Nephron (organoid): ENCODE data around the gene GUCA1A.

Experiments used
- H3K27ac Mint-ChIP-seq, 3 experiments: 2 replicates each; pipeline ENCODE4 v1.8.0; 2020; ENCODE audit warnings: mixed read lengths in 3 of 3, mild to moderate bottlenecking in 2 of 3, moderate library complexity in 1 of 3
- H3K27me3 Mint-ChIP-seq: 2 replicates; pipeline ENCODE4 v1.8.0; 2021; ENCODE audit warnings: low read depth, mild to moderate bottlenecking, moderate library complexity, mixed read lengths
- H3K36me3 Mint-ChIP-seq: 2 replicates; pipeline ENCODE4 v1.8.0; 2020; ENCODE audit warnings: low read depth, mixed read lengths
- H3K4me1 Mint-ChIP-seq: 2 replicates; pipeline ENCODE4 v1.8.0; 2020; ENCODE audit warnings: mixed read lengths
- H3K4me3 Mint-ChIP-seq, 3 experiments: 2 replicates each; pipeline ENCODE4 v1.8.0; 2020; ENCODE audit warnings: mild to moderate bottlenecking in 3 of 3, mixed read lengths in 3 of 3, moderate library complexity in 2 of 3
- H3K9me3 Mint-ChIP-seq: 2 replicates; pipeline ENCODE4 v1.8.0; 2020; ENCODE audit warnings: mixed read lengths
- CTCF ChIP-seq, 3 experiments: fragments of 200-600 bp; sonication (generic); IDR thresholded peaks; one replicate each; pipeline ENCODE4 v1.5.0; 2021; ENCODE audit warnings: antibody characterized with exemption in 3 of 3; ENCODE audit not compliant: unreplicated experiment in 3 of 3

The GUCA1A gene

GRCh38 chr6:42226645-42227143 is 53.5 kb downstream of the GUCA1A start:
- H3K27me3 Mint-ChIP-seq, result peaks cover 4% of the 10 kb centered on the region
- H3K27ac Mint-ChIP-seq, result peak overlapping the region; percentile 7 to 92 (median 13)
- peaks cover 21% of the 10 kb centered on the region for H3K36me3 Mint-ChIP-seq
- H3K4me3 Mint-ChIP-seq, result no peak overlapping the region
- peaks cover 5% of the 10 kb centered on the region for H3K4me1 Mint-ChIP-seq
- no peaks in the 10 kb centered on the region for H3K9me3 Mint-ChIP-seq
- no peak for TF ChIP-seq CTCF (IDR thresholded peaks at IDR 0.05; ENCODE audit: unreplicated experiment in 3 of 3)

GRCh38 chr6:42227173-42227850 is 54.1 kb downstream of the GUCA1A start:
- peak overlapping the region; percentile 13 to 92 (median 80) for H3K27ac Mint-ChIP-seq
- no peak for TF ChIP-seq CTCF (IDR thresholded peaks at IDR 0.05; ENCODE audit: unreplicated experiment in 3 of 3)
- no peaks in the 10 kb centered on the region for H3K9me3 Mint-ChIP-seq
- peaks cover 27% of the 10 kb centered on the region for H3K36me3 Mint-ChIP-seq
- peaks cover 5% of the 10 kb centered on the region for H3K4me1 Mint-ChIP-seq
- no peak overlapping the region for H3K4me3 Mint-ChIP-seq
- peaks cover 4% of the 10 kb centered on the region for H3K27me3 Mint-ChIP-seq

- TF ChIP-seq CTCF (IDR thresholded peaks at IDR 0.05; ENCODE audit: unreplicated experiment in 3 of 3), result no peak
- Mint-ChIP-seq H3K4me3 (no peak overlapping the region), H3K9me3 (no peaks in the 10 kb centered on the region), H3K36me3 (peaks cover 33% of the 10 kb centered on the region), H3K27ac (no peak overlapping the region), H3K4me1 (peaks cover 5% of the 10 kb centered on the region), H3K27me3 (peaks cover 4% of the 10 kb centered on the region)
Measured at GRCh38 chr6:42228305-42228704, 55.1 kb downstream of the GUCA1A start.
